ES-I3 (cell line): ENCODE data around the gene EPHB4.

Experiments
- H3K36me3 ChIP-seq: 2 replicates; pipeline ENCODE4 v1.6.1; 2013; ENCODE audit warnings: mild to moderate bottlenecking, low read length, control low read depth, moderate library complexity; ENCODE audit not compliant: insufficient read depth
- H3K4me1 ChIP-seq: 2 replicates; pipeline ENCODE4 v1.6.1; 2013; ENCODE audit warnings: mild to moderate bottlenecking, control low read depth, low read length; ENCODE audit not compliant: insufficient read depth
- H3K9ac ChIP-seq: 2 replicates; pipeline ENCODE4 v1.6.1; 2013; ENCODE audit warnings: low read depth, mild to moderate bottlenecking, low read length, moderate library complexity
- H3K9me3 ChIP-seq: 2 replicates; pipeline ENCODE4 v1.6.1; 2013; ENCODE audit warnings: mild to moderate bottlenecking, low read length, moderate library complexity; ENCODE audit not compliant: control insufficient read depth, insufficient read depth

Gene EPHB4

GRCh38 chr7:100835903-100836811, 8.8 kb upstream of the EPHB4 start:
- Histone ChIP-seq H3K9ac (peak overlapping the region; percentile 56), H3K9me3 (no peaks in the 10 kb centered on the region), H3K36me3 (no peaks in the 10 kb centered on the region; the same call in 1 of the 2 replicates), H3K4me1 (peaks cover 4% of the 10 kb centered on the region)

GRCh38 chr7:100832281-100832633, 4.9 kb upstream of the EPHB4 start:
- H3K4me1 ChIP-seq: peaks cover 4% of the 10 kb centered on the region

GRCh38 chr7:100830396-100830795, 3.1 kb upstream of the EPHB4 start:
- Histone ChIP-seq H3K9me3 (no peaks in the 10 kb centered on the region), H3K4me1 (no peaks in the 10 kb centered on the region; the same call in 1 of the 2 replicates), H3K9ac (no peak overlapping the region), H3K36me3 (no peaks in the 10 kb centered on the region; the same call in 1 of the 2 replicates)

More at GRCh38 chr7:100832281-100832633, 4.9 kb upstream of the EPHB4 start:
- Histone ChIP-seq H3K36me3 (no peaks in the 10 kb centered on the region; the same call in 1 of the 2 replicates), H3K9ac (no peak overlapping the region), H3K9me3 (no peaks in the 10 kb centered on the region)

DNA sequence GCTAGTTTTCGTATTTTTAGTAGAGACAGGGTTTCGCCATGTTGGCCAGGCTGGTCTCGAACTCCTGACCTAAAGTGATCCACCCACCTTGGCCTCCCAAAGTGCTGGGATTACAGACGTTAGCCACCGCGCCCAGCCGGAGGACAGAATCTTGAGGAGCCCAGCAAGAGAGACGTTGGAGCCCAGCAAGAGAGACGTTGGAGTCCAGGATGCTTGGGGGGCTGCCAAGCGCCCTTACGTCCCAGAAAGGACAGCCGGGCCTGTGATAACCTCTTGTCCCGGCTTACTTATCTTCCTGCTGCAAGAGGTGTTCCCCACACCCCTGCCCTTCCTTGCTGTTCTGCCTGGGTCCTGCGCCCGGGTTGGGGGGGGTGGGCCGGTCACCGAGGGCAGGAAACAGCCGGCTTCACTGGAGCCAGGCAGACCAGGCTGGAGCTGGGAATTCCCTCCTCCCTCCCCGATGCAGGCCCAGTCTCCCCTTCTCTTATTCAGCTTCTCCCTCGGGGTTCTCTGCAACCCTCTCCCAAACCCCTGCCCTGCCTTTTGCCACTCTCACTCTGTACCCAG, 1.9 kb upstream of the EPHB4 start:
- Histone ChIP-seq H3K9ac (peak overlapping the region; percentile 70; the same call in 1 of the 2 replicates), H3K9me3 (no peaks in the 10 kb centered on the region), H3K4me1 (no peaks in the 10 kb centered on the region; the same call in 1 of the 2 replicates), H3K36me3 (peaks cover 4% of the 10 kb centered on the region; the same call in 1 of the 2 replicates)

GRCh38 chr7:100826514-100827329, 601 bp downstream of the EPHB4 start:
- Histone ChIP-seq H3K4me1 (no peaks in the 10 kb centered on the region; the same call in 1 of the 2 replicates), H3K9ac (peak overlapping the region; percentile 90), H3K36me3 (peaks cover 14% of the 10 kb centered on the region), H3K9me3 (no peaks in the 10 kb centered on the region)

DNA sequence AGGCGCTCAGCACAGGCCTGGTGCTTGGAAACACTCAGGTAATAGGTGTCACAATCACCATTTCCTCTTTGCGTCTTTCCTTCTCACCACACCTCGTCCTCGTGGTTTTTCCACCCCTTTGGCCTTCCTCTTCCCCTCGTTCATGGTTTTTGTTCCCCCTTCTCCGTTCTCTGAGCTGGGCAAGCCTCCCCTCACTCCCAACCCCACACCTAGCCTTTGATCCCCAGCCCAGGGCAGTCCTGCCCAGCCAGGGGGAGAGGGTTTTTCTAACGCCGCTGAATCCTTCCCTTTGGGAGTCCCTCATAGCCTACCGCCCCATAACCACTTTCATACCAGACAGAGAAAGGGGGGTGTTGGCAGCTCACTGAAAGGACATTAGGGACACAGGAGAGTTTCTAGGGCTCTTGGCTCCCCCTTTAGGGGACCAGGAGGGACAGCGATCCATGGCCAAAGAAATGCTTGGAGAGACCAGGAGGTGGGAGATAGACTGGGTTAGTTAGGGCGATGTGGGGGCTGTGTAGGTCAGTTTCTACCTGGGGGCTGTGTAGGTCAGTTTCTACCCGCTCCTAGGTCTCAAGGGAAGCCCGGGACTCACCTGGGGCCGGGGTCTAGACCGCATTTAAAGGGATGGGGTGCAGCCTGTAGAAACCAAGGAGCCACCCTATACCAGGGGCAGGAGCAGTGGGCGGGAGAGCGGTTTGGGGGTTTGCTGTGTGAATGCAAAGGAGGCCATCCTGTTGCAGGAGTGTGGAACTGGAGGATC, 1.4 kb downstream of the EPHB4 start:
- Histone ChIP-seq H3K9me3 (no peaks in the 10 kb centered on the region), H3K36me3 (peaks cover 14% of the 10 kb centered on the region), H3K4me1 (no peaks in the 10 kb centered on the region; the same call in 1 of the 2 replicates), H3K9ac (peak overlapping the region; percentile 90)

DNA sequence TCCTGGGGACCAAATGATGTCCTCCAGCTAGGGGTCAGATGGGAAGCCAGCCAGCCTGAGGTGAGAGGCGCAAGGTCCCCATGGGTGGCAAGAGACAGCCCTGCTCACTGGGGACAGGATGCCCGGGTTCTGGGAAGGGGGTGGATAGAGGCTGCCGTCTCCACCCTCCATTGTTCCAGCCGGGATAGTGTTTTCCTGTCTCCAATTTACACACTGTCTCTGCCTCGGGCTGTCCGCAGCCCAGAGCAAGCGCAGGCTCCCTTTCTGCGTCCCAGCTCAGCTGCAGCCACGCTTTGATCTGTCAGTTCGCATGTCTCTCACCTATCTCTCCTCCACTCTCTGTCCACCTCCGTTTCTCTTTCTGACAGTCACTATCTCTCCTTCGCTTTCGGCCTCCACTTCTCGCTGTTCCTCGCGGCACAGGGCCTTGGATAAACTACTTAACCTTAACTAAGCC, 2.1 kb downstream of the EPHB4 start:
- Histone ChIP-seq H3K36me3 (peaks cover 14% of the 10 kb centered on the region), H3K4me1 (no peaks in the 10 kb centered on the region; the same call in 1 of the 2 replicates), H3K9ac (peak overlapping the region; percentile 90; the same call in 1 of the 2 replicates), H3K9me3 (no peaks in the 10 kb centered on the region)

DNA sequence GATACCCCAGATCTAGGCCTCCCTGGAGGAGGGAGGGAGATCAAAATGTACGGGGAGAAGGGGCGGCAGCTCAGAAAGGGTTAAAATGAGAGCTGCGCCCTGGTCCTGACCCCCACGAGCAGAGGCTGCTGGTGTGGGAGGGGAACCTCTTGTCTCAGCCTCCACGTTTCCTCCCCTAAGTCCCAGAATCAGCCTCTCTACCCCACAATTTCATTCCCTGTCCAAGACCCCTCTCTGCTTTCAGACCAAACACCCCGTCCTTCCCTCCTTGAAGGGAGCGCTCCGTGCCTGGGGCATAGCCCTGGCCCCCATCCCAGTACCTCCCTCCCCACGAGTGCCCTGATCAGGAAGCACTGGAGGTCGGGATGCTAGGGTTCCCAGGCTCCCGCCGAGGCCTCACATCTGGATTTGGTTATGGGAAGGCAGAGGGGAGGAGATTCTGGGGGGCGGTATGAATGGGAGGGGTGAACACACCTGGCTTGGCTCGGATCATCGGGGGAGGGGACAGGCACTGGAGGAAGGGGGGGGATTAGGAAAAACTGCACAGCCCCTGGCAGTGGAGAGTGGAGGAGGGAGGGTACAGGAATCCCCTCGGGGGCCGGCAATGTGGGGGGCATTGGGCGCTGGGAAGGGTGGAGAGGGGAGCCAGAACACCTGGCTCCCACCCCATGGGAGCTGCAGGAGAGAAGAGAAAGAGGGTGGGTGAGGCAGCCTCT, 2.7 kb downstream of the EPHB4 start:
- no peaks in the 10 kb centered on the region; the same call in 1 of the 2 replicates for H3K4me1 ChIP-seq
- H3K9ac ChIP-seq: peak overlapping the region; percentile 90; the same call in 1 of the 2 replicates
- H3K36me3 ChIP-seq: peaks cover 20% of the 10 kb centered on the region
- no peaks in the 10 kb centered on the region for H3K9me3 ChIP-seq

DNA sequence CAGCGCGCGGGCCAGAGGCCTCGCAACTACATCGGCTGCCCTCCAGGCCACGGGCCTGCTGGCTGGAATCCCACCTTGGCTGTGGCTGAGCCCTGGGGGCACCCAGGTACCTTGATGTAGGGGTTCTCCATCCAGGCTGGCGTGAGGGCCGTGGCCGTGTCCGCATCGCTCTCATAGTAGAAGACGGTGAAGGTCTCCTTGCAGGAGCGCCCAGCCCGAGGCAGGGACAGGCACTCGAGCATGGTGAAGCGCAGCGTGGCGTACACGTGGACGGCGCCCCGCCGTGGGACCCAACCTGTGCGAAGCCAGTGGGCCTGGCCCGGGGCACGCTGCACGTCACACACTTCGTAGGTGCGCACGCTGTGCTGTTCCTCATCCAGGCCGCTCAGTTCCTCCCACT, 3.8 kb downstream of the EPHB4 start:
- H3K9me3 ChIP-seq: no peaks in the 10 kb centered on the region
- H3K36me3 ChIP-seq: peaks cover 25% of the 10 kb centered on the region
- no peaks in the 10 kb centered on the region for H3K4me1 ChIP-seq
- H3K9ac ChIP-seq: no peak overlapping the region

DNA sequence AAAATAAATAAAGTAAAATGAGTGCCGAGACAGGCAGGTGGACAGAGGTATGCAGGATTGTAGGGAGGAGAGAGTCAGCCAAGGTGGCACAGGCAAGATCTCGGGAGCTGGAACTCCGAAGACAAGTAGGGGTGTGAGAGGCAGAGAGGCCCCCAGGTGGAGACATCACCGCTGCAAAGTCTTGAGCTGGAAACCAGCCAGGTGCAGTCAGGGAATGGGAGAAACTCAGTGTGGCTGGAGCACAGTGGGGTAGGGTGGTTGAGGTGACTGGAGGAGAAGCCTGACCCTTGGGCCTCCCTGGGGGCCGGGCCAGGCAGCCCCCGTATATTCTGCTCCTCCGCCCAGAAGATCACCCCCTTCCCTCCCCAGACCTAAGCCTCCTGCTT, 4.2 kb downstream of the EPHB4 start:
- Histone ChIP-seq H3K9me3 (no peaks in the 10 kb centered on the region), H3K36me3 (peaks cover 25% of the 10 kb centered on the region), H3K4me1 (no peaks in the 10 kb centered on the region), H3K9ac (no peak overlapping the region)

GRCh38 chr7:100822236-100823139, 4.8 kb downstream of the EPHB4 start:
- peaks cover 27% of the 10 kb centered on the region for H3K36me3 ChIP-seq
- no peak overlapping the region for H3K9ac ChIP-seq
- H3K4me1 ChIP-seq: no peaks in the 10 kb centered on the region
- no peaks in the 10 kb centered on the region for H3K9me3 ChIP-seq

DNA sequence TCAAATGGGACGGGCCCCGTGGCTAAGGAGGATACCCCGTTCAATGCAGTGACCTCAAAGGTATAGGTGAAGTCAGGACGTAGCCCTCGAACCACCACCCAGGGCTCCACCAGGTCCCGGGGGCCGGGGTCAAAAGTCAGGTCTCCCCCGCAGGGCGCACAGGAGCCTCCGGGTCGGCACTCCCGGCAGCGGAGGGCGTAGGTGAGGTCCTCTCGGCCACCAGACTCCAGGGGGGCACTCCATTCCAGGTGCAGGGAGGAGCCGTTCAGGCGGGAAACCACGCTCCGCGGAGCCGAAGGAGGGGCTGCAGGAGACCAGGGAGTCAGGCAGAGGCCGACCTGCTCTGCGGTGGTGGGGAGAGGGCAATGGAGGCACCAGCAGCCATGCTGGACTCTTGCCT, 7.7 kb downstream of the EPHB4 start:
- H3K9ac ChIP-seq: no peak overlapping the region
- no peaks in the 10 kb centered on the region for H3K4me1 ChIP-seq
- peaks cover 42% of the 10 kb centered on the region for H3K36me3 ChIP-seq
- H3K9me3 ChIP-seq: no peaks in the 10 kb centered on the region
